ENCODE data around the gene SNTB2.
"Not testable (repeated sequence)": the region's sequence is repeated elsewhere in the genome, so short reads cannot be mapped to it uniquely, and the experiment has no call there.

Gene SNTB2

DNA sequence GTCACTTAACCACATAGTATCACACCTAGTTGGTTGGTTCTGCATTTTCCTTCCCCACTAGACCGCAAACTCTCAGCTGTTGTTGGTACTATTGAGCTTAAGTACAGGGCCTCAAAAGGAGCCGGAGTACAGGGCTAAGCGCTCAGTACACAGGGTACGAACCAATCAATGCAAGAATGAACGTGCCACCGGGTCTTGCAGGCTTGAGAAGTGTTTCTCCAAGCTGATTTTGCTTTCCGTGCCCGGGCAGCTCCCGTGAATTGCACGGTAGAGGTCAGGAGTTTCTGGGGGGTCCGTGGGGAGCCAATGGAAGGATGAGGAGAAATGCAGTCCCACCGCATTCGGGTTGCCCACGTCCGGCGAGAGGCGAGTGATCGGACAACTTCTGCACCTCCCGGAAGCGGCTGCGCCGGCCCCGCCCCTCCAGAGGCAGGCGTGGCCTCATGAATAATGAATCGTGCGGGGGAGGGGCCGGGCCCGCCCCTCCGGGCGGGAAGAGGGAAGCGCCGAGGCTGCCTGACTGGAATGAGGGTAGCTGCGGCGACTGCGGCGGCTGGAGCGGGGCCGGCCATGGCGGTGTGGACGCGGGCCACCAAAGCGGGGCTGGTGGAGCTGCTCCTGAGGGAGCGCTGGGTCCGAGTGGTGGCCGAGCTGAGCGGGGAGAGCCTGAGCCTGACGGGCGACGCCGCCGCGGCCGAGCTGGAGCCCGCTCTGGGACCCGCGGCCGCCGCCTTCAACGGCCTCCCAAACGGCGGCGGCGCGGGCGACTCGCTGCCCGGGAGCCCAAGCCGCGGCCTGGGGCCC, at the start of gene SNTB2:
TSS of gene SNTB2 (plus strand) at position 523 of the 804 bp plus-strand sequence. CDS start at position 526, 3 bp downstream.
- peak; percentile 65 for DNase-seq (ENCODE audit: low read depth)

- DNase-seq (ENCODE audit: low read depth), result no peak
These were observed 48.4 kb upstream of the SNTB2 start for GRCh38 chr16:69138608-69139007.

- DNase-seq (ENCODE audit: low read depth), result not testable (repeated sequence)
These were observed 47.5 kb upstream of the SNTB2 start for GRCh38 chr16:69139464-69139863.

DNA sequence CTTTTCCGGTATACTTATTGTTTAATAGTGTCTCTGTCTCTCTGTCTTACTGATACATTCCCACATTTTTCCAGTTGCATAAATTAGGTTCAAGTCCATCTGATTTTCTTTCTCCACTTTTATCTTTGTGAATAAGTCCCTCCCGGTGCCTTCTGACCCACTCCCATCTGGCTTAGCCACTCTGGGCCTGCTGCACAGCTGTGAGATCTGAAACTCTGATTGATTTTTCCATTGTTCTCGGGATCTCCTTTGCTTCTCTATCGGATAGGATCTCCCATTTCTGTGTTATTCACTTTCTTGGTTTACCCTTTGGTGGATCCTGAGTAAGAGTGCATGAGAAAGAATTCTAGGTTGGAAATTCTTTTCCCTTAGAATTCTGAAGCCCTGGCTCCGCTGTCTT, 46.0 kb upstream of the SNTB2 start:
- no peak for DNase-seq (ENCODE audit: low read depth)

GRCh38 chr16:69141936-69142335, 45.0 kb upstream of the SNTB2 start:
- no peak for DNase-seq (ENCODE audit: low read depth)

DNA sequence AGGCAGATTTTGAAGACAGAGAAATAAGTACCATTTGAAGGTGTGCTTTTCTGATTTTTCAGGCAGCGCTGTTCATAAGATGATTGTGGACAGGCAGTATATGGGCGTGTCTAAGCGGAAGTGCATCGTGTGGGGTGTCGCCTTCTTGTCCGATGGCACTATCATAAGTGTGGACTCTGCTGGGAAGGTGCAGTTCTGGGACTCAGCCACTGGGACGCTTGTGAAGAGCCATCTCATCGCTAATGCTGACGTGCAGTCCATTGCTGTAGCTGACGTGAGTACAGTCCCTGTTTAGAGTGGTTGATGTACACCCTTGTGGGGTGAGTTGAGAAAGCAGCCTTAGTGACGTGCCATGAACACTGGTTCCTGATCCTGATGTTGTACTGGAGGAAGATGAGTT, 43.8 kb upstream of the SNTB2 start:
- DNase-seq (ENCODE audit: low read depth), result no peak

- DNase-seq (ENCODE audit: low read depth), result no peak
These were observed 41.3 kb upstream of the SNTB2 start for GRCh38 chr16:69145658-69146057.

- not testable (repeated sequence) for DNase-seq (ENCODE audit: low read depth)
These were observed 37.3 kb upstream of the SNTB2 start for GRCh38 chr16:69149621-69150020.

DNA sequence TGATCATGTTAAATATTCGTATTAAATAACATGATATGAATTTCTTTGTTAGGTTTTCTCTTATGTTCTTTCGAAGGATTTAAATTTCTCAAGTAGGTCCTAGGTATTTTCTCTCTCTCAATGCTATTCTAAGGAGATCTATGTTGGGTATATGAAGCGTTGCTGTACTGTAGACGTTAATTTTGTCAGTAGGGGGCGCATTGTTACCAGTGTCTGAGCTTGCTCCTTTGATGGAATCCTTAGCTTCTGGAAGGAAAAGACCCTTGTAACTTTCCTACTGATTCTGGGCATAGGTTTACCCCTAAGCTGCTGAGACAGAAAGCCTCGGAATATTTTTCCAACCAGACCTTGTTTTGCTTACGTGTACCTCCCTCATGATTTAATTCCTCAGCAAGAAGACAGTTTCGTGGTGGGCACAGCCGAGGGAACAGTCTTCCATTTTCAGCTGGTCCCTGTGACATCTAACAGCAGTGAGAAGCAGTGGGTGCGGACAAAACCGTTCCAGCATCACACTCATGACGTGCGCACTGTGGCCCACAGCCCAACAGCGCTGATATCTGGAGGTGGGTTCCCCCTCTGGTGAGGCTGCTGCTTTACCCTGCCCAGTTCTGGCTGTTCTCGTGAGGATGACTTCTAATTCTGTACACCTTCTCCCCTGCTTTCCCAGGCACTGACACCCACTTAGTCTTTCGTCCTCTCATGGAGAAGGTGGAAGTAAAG, 36.7 kb upstream of the SNTB2 start:
- DNase-seq (ENCODE audit: low read depth), result no peak

DNA sequence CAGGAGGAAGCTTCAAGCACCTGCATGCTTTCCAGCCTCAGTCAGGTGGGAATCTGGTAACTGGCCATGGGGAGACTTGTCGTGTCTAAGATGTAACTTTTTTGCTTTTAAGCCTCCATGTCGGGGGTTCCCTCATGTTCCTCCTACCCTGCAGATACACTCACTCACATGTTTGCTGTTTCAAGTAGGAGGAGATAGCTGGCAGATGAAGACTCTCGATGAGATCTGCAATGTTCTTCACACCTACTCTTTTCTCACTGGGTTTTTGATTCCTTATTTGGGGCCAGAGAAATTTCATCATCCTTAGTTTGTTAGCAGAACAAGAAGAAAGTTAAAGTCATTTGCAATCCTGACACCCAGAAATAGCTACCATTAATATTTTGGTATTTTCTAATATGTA, 29.8 kb upstream of the SNTB2 start:
- no peak for DNase-seq (ENCODE audit: low read depth)

DNA sequence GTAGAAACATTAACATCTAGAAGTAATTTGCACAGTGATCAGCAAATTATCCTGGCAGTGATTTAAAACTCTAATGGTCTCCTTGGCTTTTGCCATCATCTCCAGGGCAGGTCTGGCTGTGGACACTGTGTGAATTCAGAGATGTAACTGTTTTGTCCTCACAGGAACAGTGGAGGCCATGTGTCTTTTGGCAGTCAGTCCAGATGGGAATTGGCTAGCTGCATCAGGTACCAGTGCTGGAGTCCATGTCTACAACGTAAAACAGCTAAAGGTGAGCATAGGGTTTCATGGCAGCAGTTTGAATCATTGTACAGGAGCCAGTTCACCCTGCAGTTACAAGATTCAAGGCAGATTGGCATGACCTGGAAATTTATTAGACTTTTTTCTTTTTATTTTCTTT, 26.8 kb upstream of the SNTB2 start:
- no peak for DNase-seq (ENCODE audit: low read depth)

DNA sequence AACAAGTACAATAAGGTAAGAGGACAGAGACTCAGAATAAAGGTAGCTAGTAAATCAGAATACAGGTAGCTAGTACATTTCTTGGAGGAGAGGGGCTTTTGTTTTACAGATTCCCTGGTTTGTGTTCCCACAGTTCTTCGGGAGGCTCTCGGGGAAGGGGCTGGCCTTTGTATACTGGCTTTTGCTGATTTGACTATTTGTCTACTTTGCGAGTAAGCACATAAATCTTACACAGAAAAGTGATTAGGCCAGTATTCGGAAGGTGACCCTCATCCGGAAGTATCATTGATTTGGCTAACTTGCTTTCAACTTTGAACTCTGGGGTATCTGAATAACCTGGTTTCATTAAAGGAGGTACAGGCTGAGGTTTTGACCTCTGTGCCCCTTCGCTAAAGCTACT, 21.4 kb upstream of the SNTB2 start:
- DNase-seq (ENCODE audit: low read depth), result no peak

- DNase-seq (ENCODE audit: low read depth), result peak; percentile 2
These were observed 20.6 kb upstream of the SNTB2 start for GRCh38 chr16:69166221-69166833.

GRCh38 chr16:69166946-69167930, 19.7 kb upstream of the SNTB2 start:
- DNase-seq (ENCODE audit: low read depth), result no peak

GRCh38 chr16:69169051-69169450, 17.9 kb upstream of the SNTB2 start:
- DNase-seq (ENCODE audit: low read depth), result no peak

DNA sequence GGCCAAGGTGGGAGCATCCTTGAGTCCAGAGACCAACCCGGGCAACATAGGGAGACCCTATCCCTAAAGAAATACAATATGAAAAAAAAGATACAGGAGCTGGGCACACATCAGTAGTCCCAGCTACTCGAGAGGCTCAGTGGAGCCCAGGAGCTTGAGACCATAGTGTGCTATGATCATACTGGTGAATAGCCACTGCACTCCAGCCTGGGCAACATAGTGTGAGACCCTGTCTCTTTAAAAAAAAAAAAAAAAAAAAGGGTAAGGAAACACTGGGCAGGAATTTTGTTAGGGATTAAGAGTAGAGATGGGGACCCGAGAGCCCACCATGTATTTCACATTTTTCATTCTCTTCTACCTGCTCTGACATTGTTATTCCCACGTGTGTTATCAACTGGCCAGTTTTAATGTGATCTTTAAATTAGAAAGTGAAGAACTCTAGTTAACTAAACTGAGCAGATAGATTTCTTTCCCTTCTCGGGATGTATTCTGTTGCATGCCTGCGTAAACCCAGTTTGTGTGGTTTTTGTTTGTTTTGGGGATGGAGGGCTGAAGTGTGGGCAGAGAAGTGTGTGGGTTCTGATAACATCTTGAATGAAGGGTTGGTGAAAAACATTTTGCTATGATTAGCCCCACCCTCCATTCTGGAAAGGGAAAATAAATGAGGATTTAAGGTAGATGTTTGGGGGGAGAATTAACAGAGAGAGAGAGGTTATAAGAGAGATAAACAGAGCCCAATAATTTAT, 17.2 kb upstream of the SNTB2 start:
- no peak for DNase-seq (ENCODE audit: low read depth)

- no peak for DNase-seq (ENCODE audit: low read depth)
These were observed 15.5 kb upstream of the SNTB2 start for GRCh38 chr16:69171325-69172084.

GRCh38 chr16:69176033-69176800, 10.7 kb upstream of the SNTB2 start:
- DNase-seq (ENCODE audit: low read depth), result no peak

GRCh38 chr16:69179328-69180010, 7.5 kb upstream of the SNTB2 start:
- no peak for DNase-seq (ENCODE audit: low read depth)
